ENCODE data around the gene TIMP2.

GRCh38 chr17:78818932-78819331, 106.3 kb downstream of the TIMP2 start:
- TF ChIP-seq EZH2 (IDR thresholded peaks at IDR 0.05; ENCODE audit: borderline replicate concordance) (no peak), EZH2phosphoT487 (IDR thresholded peaks at IDR 0.05; ENCODE audit: low read depth, severe bottlenecking, unreplicated experiment) (no peak)
- TF ChIP-seq, protein P1, sequence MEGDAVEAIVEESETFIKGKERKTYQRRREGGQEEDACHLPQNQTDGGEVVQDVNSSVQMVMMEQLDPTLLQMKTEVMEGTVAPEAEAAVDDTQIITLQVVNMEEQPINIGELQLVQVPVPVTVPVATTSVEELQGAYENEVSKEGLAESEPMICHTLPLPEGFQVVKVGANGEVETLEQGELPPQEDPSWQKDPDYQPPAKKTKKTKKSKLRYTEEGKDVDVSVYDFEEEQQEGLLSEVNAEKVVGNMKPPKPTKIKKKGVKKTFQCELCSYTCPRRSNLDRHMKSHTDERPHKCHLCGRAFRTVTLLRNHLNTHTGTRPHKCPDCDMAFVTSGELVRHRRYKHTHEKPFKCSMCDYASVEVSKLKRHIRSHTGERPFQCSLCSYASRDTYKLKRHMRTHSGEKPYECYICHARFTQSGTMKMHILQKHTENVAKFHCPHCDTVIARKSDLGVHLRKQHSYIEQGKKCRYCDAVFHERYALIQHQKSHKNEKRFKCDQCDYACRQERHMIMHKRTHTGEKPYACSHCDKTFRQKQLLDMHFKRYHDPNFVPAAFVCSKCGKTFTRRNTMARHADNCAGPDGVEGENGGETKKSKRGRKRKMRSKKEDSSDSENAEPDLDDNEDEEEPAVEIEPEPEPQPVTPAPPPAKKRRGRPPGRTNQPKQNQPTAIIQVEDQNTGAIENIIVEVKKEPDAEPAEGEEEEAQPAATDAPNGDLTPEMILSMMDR (IDR thresholded peaks at IDR 0.05; ENCODE audit: poor library complexity): no peak
